HCT116 (cell line): ENCODE results near the gene ZNF283. TPM values are rescaled to one million over a fixed set of nuclear protein-coding genes. Genes with fewer than 3 reads are reported as not detected.

Experiments
- ATAC-seq: fragments of 200-7000 bp; cut with Tn5 transposase; 2 replicates; pipeline ENCODE4 v1.9.1; 2020; ENCODE audit warnings: mild to moderate bottlenecking, moderate library complexity
- BruUV-seq: library from RNA; stranded (reverse); fragments of 400-500 nt; replicated peaks from 2 replicates; lab custom pipeline; 2021; lab: Mats Ljungman, UMichigan
- CTCF ChIA-PET: fragments of 300-600 bp; sonication (Branson Sonifier 250); formaldehyde crosslinking; loops from one replicate; lab custom pipeline; 2021; ENCODE audit warnings: antibody characterized with exemption; lab: Charles Lee
- POLR2A ChIA-PET: fragments of 300-600, 350-600 bp; sonication (Branson Sonifier 250); formaldehyde crosslinking; loops from one replicate; lab custom pipeline; 2021; ENCODE audit warnings: antibody characterized with exemption; lab: Charles Lee
- RAD21 ChIA-PET, 2 experiments: fragments of 300-600 bp; sonication (Branson Sonifier 250); formaldehyde crosslinking; loops; one replicate each; lab custom pipeline; 2023; ENCODE audit warnings: low total read pairs in 2 of 2; ENCODE audit not compliant: uncharacterized antibody in 2 of 2, unreplicated experiment in 2 of 2, low non-redundant PET in 1 of 2; lab: Charles Lee
- DNase-seq: peaks from one replicate; pipeline ENCODE4 v3.0.0-alpha.2; 2010; ENCODE audit warnings: low read depth, low spot score
- H2AFZ ChIP-seq: fragments of 200-600 bp; shearing (Covaris generic), sonication (generic); 2 replicates; pipeline ENCODE4 v1.6.1; 2017; ENCODE audit warnings: low read depth, mixed run types, mixed read lengths, antibody characterized with exemption, low read length; ENCODE audit not compliant: poor library complexity, severe bottlenecking
- H3K27ac ChIP-seq: 2 replicates; pipeline ENCODE4 v1.5.1; 2012; ENCODE audit warnings: low read depth, low read length
- H3K27me3 ChIP-seq: fragments of 200-600 bp; sonication (generic); 2 replicates; pipeline ENCODE4 v1.6.1; 2016; ENCODE audit warnings: mixed run types, low read length, mixed read lengths; ENCODE audit not compliant: insufficient read depth
- H3K36me3 ChIP-seq, 2 experiments: fragments of 200-500 bp in 1 of 2; fragments of 200-600 bp in 1 of 2; sonication (Bioruptor generic) in 1 of 2; sonication (generic) in 1 of 2; 2 replicates each; pipeline versions ENCODE4 v1.5.1 to v1.6.1; 2014 to 2016; ENCODE audit warnings: low read length in 2 of 2, inconsistent platforms in 1 of 2, mixed read lengths in 1 of 2, mixed run types in 1 of 2; ENCODE audit not compliant: insufficient read depth in 2 of 2, control insufficient read depth in 1 of 2
- H3K4me1 ChIP-seq, 2 experiments: fragments of 200-600 bp in 1 of 2; sonication (generic) in 1 of 2; 2 replicates each; pipeline versions ENCODE4 v1.5.1 to v1.6.1; 2012 to 2017; ENCODE audit warnings: low read length in 2 of 2, inconsistent platforms in 1 of 2, mild to moderate bottlenecking in 1 of 2, mixed read lengths in 1 of 2, mixed run types in 1 of 2, moderate library complexity in 1 of 2; ENCODE audit not compliant: insufficient read depth in 2 of 2, control insufficient read depth in 1 of 2
- H3K4me2 ChIP-seq: fragments of 200-600 bp; sonication (generic); 2 replicates; pipeline ENCODE4 v1.6.1; 2017; ENCODE audit warnings: mixed run types, low read length, mixed read lengths
- H3K4me3 ChIP-seq, 2 experiments: fragments of 200-600 bp in 1 of 2; sonication (generic) in 1 of 2; replicated peaks in 1 of 2; 2 replicates each; pipeline ENCODE4 v1.5.1; 2011 to 2016; ENCODE audit warnings: low read length in 2 of 2, control low read depth in 1 of 2, low read depth in 1 of 2, mild to moderate bottlenecking in 1 of 2, mixed read lengths in 1 of 2, mixed run types in 1 of 2
- H3K79me2 ChIP-seq: fragments of 200-600 bp; sonication (generic); 2 replicates; pipeline ENCODE4 v1.6.1; 2017; ENCODE audit warnings: mild to moderate bottlenecking, mixed run types, low read length, moderate library complexity, mixed read lengths; ENCODE audit not compliant: insufficient read depth
- H3K9ac ChIP-seq: fragments of 200-600 bp; sonication (generic); 2 replicates; pipeline ENCODE4 v1.6.1; 2016; ENCODE audit warnings: low read length, mixed read lengths
- H3K9me2 ChIP-seq: fragments of 200-600 bp; sonication (generic), shearing (Covaris generic); 2 replicates; pipeline ENCODE4 v1.6.1; 2017; ENCODE audit warnings: mixed run types, mild to moderate bottlenecking, moderate library complexity; ENCODE audit not compliant: insufficient read depth
- H3K9me3 ChIP-seq, 2 experiments: fragments of 200-500 bp in 1 of 2; fragments of 200-600 bp in 1 of 2; sonication (Bioruptor generic) in 1 of 2; sonication (generic) in 1 of 2; 2 replicates each; pipeline ENCODE4 v1.6.1; 2014 to 2017; ENCODE audit warnings: low read length in 2 of 2, mixed read lengths in 2 of 2, inconsistent platforms in 1 of 2, low read depth in 1 of 2, mild to moderate bottlenecking in 1 of 2, mixed run types in 1 of 2, moderate library complexity in 1 of 2; ENCODE audit not compliant: control insufficient read depth in 1 of 2, insufficient read depth in 1 of 2
- H4K20me1 ChIP-seq: fragments of 200-600 bp; sonication (generic), shearing (Covaris generic); 2 replicates; pipeline ENCODE4 v1.6.1; 2017; ENCODE audit warnings: mixed run types, mild to moderate bottlenecking, moderate library complexity; ENCODE audit not compliant: insufficient read depth
- CBX3 ChIP-seq: IDR thresholded peaks from 2 replicates; pipeline ENCODE4 v1.6.1; 2012; ENCODE audit warnings: low read depth
- EZH2 ChIP-seq: fragments of 200-600 bp; sonication (generic); IDR thresholded peaks from 2 replicates; pipeline ENCODE4 v1.6.1; 2017; ENCODE audit warnings: antibody characterized with exemption, mixed run types
- POLR2AphosphoS5 ChIP-seq: IDR thresholded peaks from 2 replicates; pipeline ENCODE4 v1.6.1; 2011; ENCODE audit warnings: mild to moderate bottlenecking, low read depth, low read length, moderate library complexity
- SP1 ChIP-seq: IDR thresholded peaks from 2 replicates; pipeline ENCODE4 v1.6.1; 2012; ENCODE audit warnings: low read depth
- YY1 ChIP-seq: IDR thresholded peaks from 2 replicates; pipeline ENCODE4 v1.6.1; 2011; ENCODE audit warnings: low read length, low read depth, moderate library complexity, mild to moderate bottlenecking; ENCODE audit not compliant: insufficient replicate concordance; ENCODE audit errors: extremely low read depth
- ZFX ChIP-seq: fragments of 450-650 bp; IDR thresholded peaks from 2 replicates; pipeline ENCODE4 v1.6.1; 2017
- ZNF274 ChIP-seq: fragments of 200-500 bp; sonication (Bioruptor generic); IDR thresholded peaks from 2 replicates; pipeline ENCODE4 v1.6.1; 2014; ENCODE audit warnings: mild to moderate bottlenecking, low read depth, low read length, inconsistent platforms
- intact Hi-C: fragments of 100-400 bp; cut with micrococcal nuclease; formaldehyde crosslinking; loops from 2 replicates; pipeline ENCODE4 v1.10.0; 2022
- total RNA-seq: library from RNA; stranded (reverse); gene quantifications from one replicate; pipeline ENCODE4 v1.2.1, GENCODE V29; 2021; ENCODE audit not compliant: unreplicated experiment
- TF ChIP-seq, protein P1 (sequence below): IDR thresholded peaks from 2 replicates; pipeline ENCODE4 v1.6.1; 2011; ENCODE audit warnings: mild to moderate bottlenecking, low read length, moderate library complexity; ENCODE audit not compliant: insufficient replicate concordance; ENCODE audit errors: extremely low read depth
- TF ChIP-seq, protein P2 (sequence below): IDR thresholded peaks from 2 replicates; pipeline ENCODE4 v1.6.1; 2012; ENCODE audit warnings: low read depth

The ZNF283 gene
- total RNA-seq, 1 experiment from 2014 or later, result 7.6 TPM

DNA sequence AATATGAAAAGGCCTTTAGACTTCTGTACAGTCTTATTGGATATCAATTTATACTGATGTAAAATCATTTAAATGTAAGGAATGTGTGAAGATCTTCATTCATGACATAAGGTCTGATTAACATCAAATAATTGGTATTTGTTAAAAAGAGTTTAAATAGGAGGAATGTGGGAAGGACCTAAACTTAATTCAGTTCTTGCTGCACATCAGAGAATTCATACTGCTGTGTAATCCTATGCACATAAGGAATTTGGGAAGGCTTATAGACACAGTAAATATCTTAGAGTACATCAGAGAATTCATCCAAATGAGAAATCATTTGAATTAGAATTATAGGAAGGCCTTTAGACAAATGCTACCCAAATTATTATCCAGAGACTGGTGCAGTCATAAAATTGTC lies 21.7 kb downstream of the ZNF283 start:
- Histone ChIP-seq H3K9me3 (peaks cover 36 to 43% of the 10 kb centered on the region in 2 experiments), H3K4me3 (no peak overlapping the region), H3K4me1 (no peaks in the 10 kb centered on the region), H3K27ac (no peak overlapping the region), H4K20me1 (no peaks in the 10 kb centered on the region), H2AFZ (no peak overlapping the region), H3K9ac (no peak overlapping the region), H3K4me2 (no peak overlapping the region), H3K79me2 (no peaks in the 10 kb centered on the region), H3K9me2 (no peaks in the 10 kb centered on the region), H3K36me3 (peaks cover 4 to 24% of the 10 kb centered on the region in 2 experiments; a peak in 3 of 4 replicates), H3K27me3 (no peaks in the 10 kb centered on the region)
- BruUV-seq, result no TSS peak
- intact Hi-C loops, result no loop called here
- TF ChIP-seq ZNF274 (peak; percentile 62; the same call in 1 of the 2 replicates), CBX3 (no peak)
- ATAC-seq (no peak), DNase-seq (no peak)
- ChIA-PET CTCF (no interaction called here), RAD21 (no interaction called here), POLR2A (no interaction called here)

- no peaks in the 10 kb centered on the region for H3K36me3 ChIP-seq
- no peaks in the 10 kb centered on the region for H3K79me2 ChIP-seq
- no TSS peak for BruUV-seq
- ChIA-PET RAD21 (no interaction called here), CTCF (no interaction called here), POLR2A (no interaction called here)
- no peak overlapping the region for H3K27ac ChIP-seq
- no peaks in the 10 kb centered on the region for H3K4me1 ChIP-seq
- peaks cover 0 to 26% of the 10 kb centered on the region in 2 experiments; a peak in 3 of 4 replicates for H3K9me3 ChIP-seq
- no peaks in the 10 kb centered on the region for H3K9me2 ChIP-seq
- H3K4me2 ChIP-seq, result no peak overlapping the region
- ATAC-seq (no peak), DNase-seq (no peak)
- TF ChIP-seq EZH2 (no peak), POLR2AphosphoS5 (no peak), SP1 (no peak), ZFX (no peak), YY1 (no peak)
- TF ChIP-seq, protein P1, sequence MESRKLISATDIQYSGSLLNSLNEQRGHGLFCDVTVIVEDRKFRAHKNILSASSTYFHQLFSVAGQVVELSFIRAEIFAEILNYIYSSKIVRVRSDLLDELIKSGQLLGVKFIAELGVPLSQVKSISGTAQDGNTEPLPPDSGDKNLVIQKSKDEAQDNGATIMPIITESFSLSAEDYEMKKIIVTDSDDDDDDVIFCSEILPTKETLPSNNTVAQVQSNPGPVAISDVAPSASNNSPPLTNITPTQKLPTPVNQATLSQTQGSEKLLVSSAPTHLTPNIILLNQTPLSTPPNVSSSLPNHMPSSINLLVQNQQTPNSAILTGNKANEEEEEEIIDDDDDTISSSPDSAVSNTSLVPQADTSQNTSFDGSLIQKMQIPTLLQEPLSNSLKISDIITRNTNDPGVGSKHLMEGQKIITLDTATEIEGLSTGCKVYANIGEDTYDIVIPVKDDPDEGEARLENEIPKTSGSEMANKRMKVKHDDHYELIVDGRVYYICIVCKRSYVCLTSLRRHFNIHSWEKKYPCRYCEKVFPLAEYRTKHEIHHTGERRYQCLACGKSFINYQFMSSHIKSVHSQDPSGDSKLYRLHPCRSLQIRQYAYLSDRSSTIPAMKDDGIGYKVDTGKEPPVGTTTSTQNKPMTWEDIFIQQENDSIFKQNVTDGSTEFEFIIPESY, result no peak
- TF ChIP-seq, protein P2, sequence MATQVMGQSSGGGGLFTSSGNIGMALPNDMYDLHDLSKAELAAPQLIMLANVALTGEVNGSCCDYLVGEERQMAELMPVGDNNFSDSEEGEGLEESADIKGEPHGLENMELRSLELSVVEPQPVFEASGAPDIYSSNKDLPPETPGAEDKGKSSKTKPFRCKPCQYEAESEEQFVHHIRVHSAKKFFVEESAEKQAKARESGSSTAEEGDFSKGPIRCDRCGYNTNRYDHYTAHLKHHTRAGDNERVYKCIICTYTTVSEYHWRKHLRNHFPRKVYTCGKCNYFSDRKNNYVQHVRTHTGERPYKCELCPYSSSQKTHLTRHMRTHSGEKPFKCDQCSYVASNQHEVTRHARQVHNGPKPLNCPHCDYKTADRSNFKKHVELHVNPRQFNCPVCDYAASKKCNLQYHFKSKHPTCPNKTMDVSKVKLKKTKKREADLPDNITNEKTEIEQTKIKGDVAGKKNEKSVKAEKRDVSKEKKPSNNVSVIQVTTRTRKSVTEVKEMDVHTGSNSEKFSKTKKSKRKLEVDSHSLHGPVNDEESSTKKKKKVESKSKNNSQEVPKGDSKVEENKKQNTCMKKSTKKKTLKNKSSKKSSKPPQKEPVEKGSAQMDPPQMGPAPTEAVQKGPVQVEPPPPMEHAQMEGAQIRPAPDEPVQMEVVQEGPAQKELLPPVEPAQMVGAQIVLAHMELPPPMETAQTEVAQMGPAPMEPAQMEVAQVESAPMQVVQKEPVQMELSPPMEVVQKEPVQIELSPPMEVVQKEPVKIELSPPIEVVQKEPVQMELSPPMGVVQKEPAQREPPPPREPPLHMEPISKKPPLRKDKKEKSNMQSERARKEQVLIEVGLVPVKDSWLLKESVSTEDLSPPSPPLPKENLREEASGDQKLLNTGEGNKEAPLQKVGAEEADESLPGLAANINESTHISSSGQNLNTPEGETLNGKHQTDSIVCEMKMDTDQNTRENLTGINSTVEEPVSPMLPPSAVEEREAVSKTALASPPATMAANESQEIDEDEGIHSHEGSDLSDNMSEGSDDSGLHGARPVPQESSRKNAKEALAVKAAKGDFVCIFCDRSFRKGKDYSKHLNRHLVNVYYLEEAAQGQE, result no peak
- H3K9ac ChIP-seq, result no peak overlapping the region
- no peaks in the 10 kb centered on the region for H3K27me3 ChIP-seq
- H2AFZ ChIP-seq, result no peak overlapping the region
- no peaks in the 10 kb centered on the region for H4K20me1 ChIP-seq
- H3K4me3 ChIP-seq, result no peak overlapping the region
- intact Hi-C loops, result no loop called here
Measured at GRCh38 chr19:43858174-43858573, 31.1 kb downstream of the ZNF283 start.
